GM18858 (cell line): ENCODE results near the gene DLEC1.
"Not testable (repeated sequence)": the region's sequence is repeated elsewhere in the genome, so short reads cannot be mapped to it uniquely, and the experiment has no call there.

Experiments used
- ATAC-seq: cut with Tn5 transposase; IDR thresholded peaks from one replicate; pipeline ENCODE4 v1.9.1; 2021; ENCODE audit not compliant: unreplicated experiment

DLEC1 gene

GRCh38 chr3:38135621-38136277 is 96.7 kb downstream of the DLEC1 start:
- ATAC-seq: not testable (repeated sequence)

- no peak for ATAC-seq
These were observed 97.4 kb downstream of the DLEC1 start for GRCh38 chr3:38136393-38136776.

GRCh38 chr3:38136777-38137614 is 98.0 kb downstream of the DLEC1 start, which contains the start of gene ACAA1:
TSS of gene ACAA1 (minus strand) at chr3:38137127. CDS start at chr3:38137035, 92 bp downstream.
- peak; percentile 82 for ATAC-seq

GRCh38 chr3:38137615-38138348 is 98.8 kb downstream of the DLEC1 start:
- no peak for ATAC-seq

- ATAC-seq: peak; percentile 23
These were observed 99.6 kb downstream of the DLEC1 start, which contains the start of gene MYD88 for GRCh38 chr3:38138349-38139190. TSS of gene MYD88 (plus strand) at chr3:38138661. CDS start at chr3:38138701, 40 bp downstream.

- ATAC-seq: no peak
These were observed 100.2 kb downstream of the DLEC1 start for GRCh38 chr3:38139191-38139590.

- no peak for ATAC-seq
These were observed 100.6 kb downstream of the DLEC1 start for GRCh38 chr3:38139652-38140051.

GRCh38 chr3:38140326-38141172 is 101.5 kb downstream of the DLEC1 start:
- no peak for ATAC-seq

- no peak for ATAC-seq
These were observed 102.4 kb downstream of the DLEC1 start for GRCh38 chr3:38141173-38141951.

- ATAC-seq: no peak
These were observed 102.9 kb downstream of the DLEC1 start for GRCh38 chr3:38141952-38142273.

GRCh38 chr3:38142959-38143358 is 104.0 kb downstream of the DLEC1 start:
- ATAC-seq: no peak

- ATAC-seq: no peak
These were observed 104.5 kb downstream of the DLEC1 start for GRCh38 chr3:38143511-38143910.

- no peak for ATAC-seq
These were observed 107.5 kb downstream of the DLEC1 start for GRCh38 chr3:38146504-38146903.

GRCh38 chr3:38147421-38147820 is 108.4 kb downstream of the DLEC1 start:
- ATAC-seq: no peak

- ATAC-seq: no peak
These were observed 109.4 kb downstream of the DLEC1 start for GRCh38 chr3:38148311-38148882.

- no peak for ATAC-seq
These were observed 110.7 kb downstream of the DLEC1 start for GRCh38 chr3:38149708-38150107.

GRCh38 chr3:38150780-38151528 is 111.9 kb downstream of the DLEC1 start:
- ATAC-seq: no peak

- no peak for ATAC-seq
These were observed 112.8 kb downstream of the DLEC1 start for GRCh38 chr3:38151667-38152265.
